ENCODE results near the gene SERPINB6. TPM values are rescaled to one million over a fixed set of nuclear protein-coding genes. Genes with fewer than 3 reads are reported as not detected.

The SERPINB6 gene
- polyA plus RNA-seq, 6 donors from 2014 or later: 30.2 to 90.6 (median 71.2) TPM

DNA sequence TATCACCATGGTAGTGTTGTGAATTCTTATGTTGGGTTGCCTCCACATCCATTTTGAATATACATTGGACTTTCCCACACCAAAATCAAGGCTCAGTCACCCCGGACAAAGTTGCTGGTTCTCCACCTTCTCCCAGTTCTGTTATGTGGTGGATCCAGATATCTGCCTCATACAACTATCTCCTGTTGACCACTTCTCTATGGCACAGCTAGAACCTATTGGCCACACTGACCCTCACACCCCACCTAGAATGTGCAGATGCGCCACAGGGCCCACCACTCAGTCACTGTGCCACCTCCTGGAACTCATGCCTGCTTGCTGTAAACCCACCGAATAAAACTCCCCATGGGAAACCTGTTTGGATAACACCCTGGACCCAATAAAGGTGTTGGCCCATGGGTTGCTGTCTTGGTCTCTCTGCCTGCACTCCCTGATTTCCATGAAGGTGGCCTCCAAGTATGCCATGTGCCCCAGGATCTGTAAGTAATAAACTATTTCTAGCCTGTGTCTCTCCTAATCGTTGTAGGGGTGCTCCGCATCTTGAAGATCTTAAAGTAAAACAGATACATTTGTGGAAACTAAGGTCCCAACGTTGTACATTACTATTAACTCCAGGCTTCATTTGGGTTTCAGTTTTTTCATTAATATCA lies 21.1 kb upstream of the SERPINB6 start:
- H3K27ac Mint-ChIP-seq: peak overlapping the region in 1 of 6 donors; percentile 92
- H3K36me3 Mint-ChIP-seq: no peaks in the 10 kb centered on the region
- H3K4me3 Mint-ChIP-seq: peak overlapping the region in 5 of 8 donors; percentile 0 to 25 (median 20)
- H3K27me3 Mint-ChIP-seq: no peaks in the 10 kb centered on the region
- H3K9me3 Mint-ChIP-seq: no peaks in the 10 kb centered on the region
- no peak for DNase-seq
- peaks cover 17 to 25% (median 22%) of the 10 kb centered on the region in 3 donors for H3K4me1 Mint-ChIP-seq
- no peak for ATAC-seq (ENCODE audit: low read depth in 2 of 2)

DNA sequence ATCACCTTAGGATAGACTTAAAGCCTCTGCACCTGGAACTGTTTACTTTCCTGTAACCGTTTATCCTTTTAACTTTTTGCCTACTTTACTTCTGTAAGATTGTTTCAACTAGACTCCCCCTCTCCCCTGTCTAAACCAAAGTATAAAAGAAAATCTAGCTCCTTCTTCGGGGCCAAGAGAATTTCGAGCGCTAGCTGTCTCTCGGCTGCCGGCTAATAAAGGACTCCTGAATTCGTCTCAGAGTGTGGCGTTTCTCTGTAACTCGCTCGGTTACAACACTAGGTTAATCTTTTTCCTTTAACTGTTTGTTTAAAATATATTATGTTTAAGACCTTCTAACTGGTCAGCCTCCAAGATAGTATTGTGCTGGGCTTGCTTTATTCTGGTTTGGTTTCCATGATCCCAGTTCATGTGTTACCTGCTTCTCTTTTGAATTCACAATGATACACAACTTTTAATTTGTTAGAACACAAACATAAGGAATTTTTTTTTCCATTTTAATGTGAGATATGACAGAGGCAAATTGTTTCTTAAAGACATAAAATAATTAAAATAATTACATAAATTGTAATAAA lies 19.7 kb upstream of the SERPINB6 start:
- Mint-ChIP-seq H3K4me1 (peaks cover 21 to 30% (median 23%) of the 10 kb centered on the region in 3 donors), H3K36me3 (no peaks in the 10 kb centered on the region), H3K9me3 (no peaks in the 10 kb centered on the region), H3K27ac (peak overlapping the region; percentile 94 to 100 (median 99)), H3K27me3 (no peaks in the 10 kb centered on the region), H3K4me3 (peak overlapping the region; percentile 82 to 99 (median 98))
- DNase-seq (no peak), ATAC-seq (ENCODE audit: low read depth in 2 of 2) (no peak)

DNA sequence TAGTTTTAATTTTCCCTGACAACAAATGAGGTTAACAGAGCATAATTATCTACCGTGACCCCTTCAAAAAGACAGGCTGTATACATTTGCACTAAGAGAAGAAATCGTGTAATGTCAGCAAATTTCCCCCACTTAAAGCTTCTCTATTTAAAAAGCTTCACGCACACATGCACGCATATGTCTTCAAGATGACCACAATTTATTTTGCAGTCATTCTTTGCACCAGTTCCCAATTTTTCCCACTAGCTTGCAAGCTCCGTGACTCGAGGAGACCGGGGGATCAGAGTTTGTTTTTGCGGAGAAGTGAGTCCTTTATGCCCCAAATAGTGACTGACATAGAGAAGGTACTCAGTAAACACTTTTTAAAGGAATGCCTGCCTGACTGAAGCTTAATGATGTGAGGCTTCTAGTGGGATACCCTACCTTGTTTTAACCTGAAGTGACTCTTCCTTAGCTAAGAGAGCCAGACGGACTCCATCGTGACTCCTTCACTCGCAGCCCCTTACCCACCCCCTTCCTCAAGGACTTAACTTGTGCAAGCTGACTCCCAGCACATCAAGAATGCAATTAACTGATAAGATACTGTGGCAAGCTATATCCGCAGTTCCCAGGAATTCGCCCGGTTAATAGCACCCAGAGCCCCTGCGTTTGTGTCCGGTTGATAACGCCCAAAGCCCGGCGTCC lies 19.0 kb upstream of the SERPINB6 start:
- no peaks in the 10 kb centered on the region for H3K36me3 Mint-ChIP-seq
- H3K4me3 Mint-ChIP-seq: peak overlapping the region; percentile 82 to 99 (median 98)
- H3K27me3 Mint-ChIP-seq: no peaks in the 10 kb centered on the region
- DNase-seq (no peak), ATAC-seq (ENCODE audit: low read depth in 2 of 2) (no peak)
- H3K9me3 Mint-ChIP-seq: no peaks in the 10 kb centered on the region
- H3K27ac Mint-ChIP-seq: peak overlapping the region; percentile 94 to 100 (median 99)
- peaks cover 21 to 30% (median 23%) of the 10 kb centered on the region in 3 donors for H3K4me1 Mint-ChIP-seq

DNA sequence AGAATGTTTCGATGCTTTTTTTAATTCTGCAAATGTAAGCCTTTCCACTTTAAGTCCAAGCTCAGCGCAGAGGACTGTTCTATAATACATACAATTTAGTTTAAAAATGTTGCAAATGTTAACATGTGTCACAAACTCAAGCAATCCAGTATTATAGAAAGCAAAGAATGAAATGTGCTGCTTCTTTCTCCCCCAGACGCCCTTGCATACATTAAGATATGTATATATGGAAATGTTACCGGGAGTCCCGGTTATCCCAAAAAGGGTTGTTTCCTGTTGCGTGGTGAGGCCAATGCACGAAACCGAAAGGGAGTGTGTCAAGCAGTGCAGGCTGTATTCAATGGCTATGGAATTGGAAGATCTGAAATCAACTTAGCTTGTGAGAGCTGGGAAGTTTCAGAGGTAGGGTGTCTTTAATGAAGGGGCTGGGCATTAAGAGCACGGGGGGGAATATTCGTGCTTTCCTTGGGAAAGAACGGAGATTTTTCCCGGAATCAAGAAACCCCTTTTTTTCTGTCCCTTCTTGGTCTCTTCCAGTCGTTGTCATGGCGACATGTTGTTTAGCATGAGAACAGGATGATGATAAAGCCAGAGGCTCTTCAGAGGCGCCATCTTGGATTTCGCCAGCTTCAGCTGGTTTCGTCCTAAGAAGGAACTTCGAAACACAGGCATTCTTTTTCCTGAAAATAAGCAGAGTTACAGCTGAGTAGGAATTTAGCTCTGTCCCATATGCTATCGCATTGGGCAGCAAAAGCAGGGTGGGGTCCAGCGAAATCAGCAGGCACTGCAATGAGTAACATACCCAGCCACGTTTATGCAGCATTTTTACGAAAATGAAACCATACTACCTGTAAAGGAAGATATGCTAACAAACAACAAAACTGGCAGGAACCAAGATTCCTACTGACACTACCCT lies 18.2 kb upstream of the SERPINB6 start:
- H3K27ac Mint-ChIP-seq: peak overlapping the region; percentile 94 to 100 (median 99)
- H3K36me3 Mint-ChIP-seq: no peaks in the 10 kb centered on the region
- H3K27me3 Mint-ChIP-seq: no peaks in the 10 kb centered on the region
- H3K4me3 Mint-ChIP-seq: peak overlapping the region; percentile 82 to 99 (median 98)
- H3K9me3 Mint-ChIP-seq: no peaks in the 10 kb centered on the region
- ATAC-seq (ENCODE audit: low read depth in 2 of 2): peak; percentile 70 to 76
- peaks cover 21 to 30% (median 23%) of the 10 kb centered on the region in 3 donors for H3K4me1 Mint-ChIP-seq
- DNase-seq: peak; percentile 88

DNA sequence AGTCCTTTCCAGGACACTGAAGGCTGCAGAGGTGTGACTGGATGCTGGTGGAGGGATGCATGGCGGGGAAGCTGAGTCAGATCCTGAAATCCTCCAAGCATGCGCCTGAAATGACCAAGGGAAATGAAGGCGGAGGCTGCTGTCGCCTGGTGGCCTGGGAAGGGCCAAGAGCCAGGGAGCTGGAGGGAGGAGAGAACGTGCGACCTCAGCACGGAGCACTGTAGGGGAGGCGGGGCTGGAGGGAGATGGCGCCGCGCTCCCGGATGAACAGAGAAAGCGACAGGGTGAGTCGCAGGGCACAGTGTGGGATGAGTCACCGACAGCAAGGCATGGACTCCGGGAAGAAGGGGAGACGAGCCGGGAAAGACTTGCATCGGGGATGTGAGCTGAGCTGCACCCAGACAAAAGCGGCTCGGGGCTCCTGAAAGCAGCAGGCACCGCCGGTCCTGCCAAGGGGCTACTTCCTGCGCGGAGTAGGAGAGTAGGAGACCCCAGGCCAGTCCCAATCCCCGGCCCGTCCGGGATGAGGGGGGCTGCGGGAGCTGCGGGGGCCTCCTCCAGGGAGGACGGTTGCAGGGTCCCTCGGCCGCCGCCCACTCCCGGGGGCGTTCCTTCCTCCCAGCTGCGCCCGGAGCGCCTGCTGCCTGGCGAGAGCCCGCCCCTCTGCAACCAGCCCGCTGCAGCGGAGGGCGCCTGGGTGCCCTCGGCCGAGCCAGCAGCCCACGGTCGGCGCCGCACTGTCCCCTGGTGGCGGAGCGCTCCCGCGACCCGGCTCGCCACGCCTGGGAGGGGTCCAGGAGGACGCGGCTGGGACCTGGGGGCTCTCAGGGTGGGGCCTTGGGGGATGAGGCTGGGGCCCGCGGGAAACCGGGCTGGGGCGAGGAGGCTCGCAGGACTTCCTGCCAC lies 17.3 kb upstream of the SERPINB6 start:
- H3K27ac Mint-ChIP-seq: peak overlapping the region; percentile 94 to 100 (median 99)
- DNase-seq (peak; percentile 84), ATAC-seq (ENCODE audit: low read depth in 2 of 2) (peak; percentile 74 to 83)
- no peaks in the 10 kb centered on the region for H3K9me3 Mint-ChIP-seq
- peaks cover 21 to 30% (median 23%) of the 10 kb centered on the region in 3 donors for H3K4me1 Mint-ChIP-seq
- H3K4me3 Mint-ChIP-seq: peak overlapping the region; percentile 82 to 99 (median 98)
- H3K27me3 Mint-ChIP-seq: peaks cover 0 to 3% (median 1%) of the 10 kb centered on the region in 3 donors
- no peaks in the 10 kb centered on the region for H3K36me3 Mint-ChIP-seq

DNA sequence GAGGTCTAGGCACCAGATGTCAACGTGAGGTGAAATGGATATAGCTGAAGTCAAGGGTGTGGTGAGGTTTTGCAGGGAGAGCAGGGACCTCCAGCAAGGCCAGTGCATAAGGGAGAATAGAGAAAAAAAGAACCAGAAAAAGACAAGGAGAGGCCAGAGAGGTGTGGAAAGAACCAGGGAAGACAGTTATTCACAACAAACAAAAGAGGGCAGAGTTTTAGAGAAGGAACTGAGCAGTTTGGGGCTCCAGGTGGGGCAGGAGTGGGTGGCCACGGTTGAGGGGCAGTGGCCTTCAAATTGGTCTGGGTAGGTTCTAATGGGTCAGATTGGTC lies 16.7 kb upstream of the SERPINB6 start:
- Mint-ChIP-seq H3K9me3 (no peaks in the 10 kb centered on the region), H3K27me3 (peaks cover 0 to 9% (median 8%) of the 10 kb centered on the region in 3 donors), H3K4me1 (peaks cover 21 to 30% (median 23%) of the 10 kb centered on the region in 3 donors), H3K27ac (peak overlapping the region; percentile 80 to 96 (median 94)), H3K4me3 (peak overlapping the region; percentile 82 to 96 (median 94)), H3K36me3 (no peaks in the 10 kb centered on the region)
- DNase-seq (no peak), ATAC-seq (ENCODE audit: low read depth in 2 of 2) (no peak)

DNA sequence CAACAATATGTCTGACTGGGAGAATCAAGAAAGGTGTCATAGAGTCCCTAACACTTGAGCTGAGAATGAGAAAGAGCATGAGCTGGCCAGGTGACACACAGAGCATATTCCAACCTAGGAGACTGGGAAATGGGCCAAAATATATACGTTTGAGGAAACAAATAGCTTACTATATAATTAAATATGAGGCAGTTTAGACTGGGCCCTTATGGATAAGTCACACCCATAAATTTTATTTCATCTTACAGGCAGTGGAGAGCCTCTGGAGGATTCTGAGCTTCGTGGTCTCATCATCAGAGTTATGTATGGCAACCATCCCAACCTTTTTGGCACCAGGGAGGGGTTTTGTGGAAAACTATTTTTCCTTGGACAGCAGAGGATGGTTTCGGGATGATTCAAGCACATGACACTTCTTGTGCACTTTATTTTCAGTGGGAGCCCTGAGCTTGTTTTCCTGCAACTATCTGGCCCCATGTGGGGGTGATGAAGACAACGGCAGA lies 15.4 kb upstream of the SERPINB6 start:
- peaks cover 21 to 30% (median 23%) of the 10 kb centered on the region in 3 donors for H3K4me1 Mint-ChIP-seq
- H3K4me3 Mint-ChIP-seq: peak overlapping the region in 4 of 8 donors; percentile 36 to 95 (median 88)
- DNase-seq (no peak), ATAC-seq (ENCODE audit: low read depth in 2 of 2) (no peak)
- H3K27ac Mint-ChIP-seq: peak overlapping the region in 2 of 6 donors; percentile 16 to 94
- no peaks in the 10 kb centered on the region for H3K9me3 Mint-ChIP-seq
- peaks cover 0 to 22% (median 20%) of the 10 kb centered on the region in 3 donors for H3K27me3 Mint-ChIP-seq
- no peaks in the 10 kb centered on the region for H3K36me3 Mint-ChIP-seq

DNA sequence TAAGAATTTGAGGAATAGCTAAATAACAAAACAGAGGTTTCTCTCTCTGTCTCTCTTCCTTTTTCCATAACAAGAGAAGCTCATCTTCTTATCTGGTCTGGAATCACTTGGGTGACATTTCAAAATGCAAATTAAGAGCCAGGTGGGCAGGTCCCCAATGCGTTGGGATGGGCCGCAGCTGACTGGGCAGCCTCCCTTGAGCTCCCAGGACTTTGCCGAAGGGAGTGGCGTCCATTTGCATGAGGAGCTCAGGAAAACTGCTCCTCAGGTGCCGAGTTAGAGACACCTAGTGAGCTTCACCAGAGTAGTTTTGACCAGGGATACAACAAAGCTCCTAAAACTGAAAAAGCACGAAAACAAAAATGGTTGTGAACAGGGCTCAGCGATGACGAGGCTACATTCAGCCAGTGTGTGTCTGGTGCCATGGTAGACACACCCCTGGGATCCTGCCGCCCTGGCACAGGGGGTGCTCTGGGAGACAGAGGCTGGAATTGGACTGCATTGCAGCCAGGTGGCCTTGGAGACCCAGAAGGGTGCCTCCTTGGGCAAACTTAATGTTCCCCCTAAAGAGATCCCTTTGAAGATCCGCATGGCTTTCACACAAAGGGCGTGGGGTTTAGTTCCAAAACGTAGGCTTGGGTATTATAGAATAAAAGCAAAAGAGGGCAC lies 13.5 kb upstream of the SERPINB6 start:
- peak overlapping the region in 1 of 8 donors; percentile 60 for H3K4me3 Mint-ChIP-seq
- no peak for ATAC-seq (ENCODE audit: low read depth in 2 of 2)
- no peaks in the 10 kb centered on the region for H3K36me3 Mint-ChIP-seq
- peaks cover 6 to 38% (median 35%) of the 10 kb centered on the region in 3 donors for H3K27me3 Mint-ChIP-seq
- no peak for DNase-seq
- no peak overlapping the region for H3K27ac Mint-ChIP-seq
- no peaks in the 10 kb centered on the region for H3K9me3 Mint-ChIP-seq
- H3K4me1 Mint-ChIP-seq: peaks cover 13 to 17% (median 14%) of the 10 kb centered on the region in 3 donors

DNA sequence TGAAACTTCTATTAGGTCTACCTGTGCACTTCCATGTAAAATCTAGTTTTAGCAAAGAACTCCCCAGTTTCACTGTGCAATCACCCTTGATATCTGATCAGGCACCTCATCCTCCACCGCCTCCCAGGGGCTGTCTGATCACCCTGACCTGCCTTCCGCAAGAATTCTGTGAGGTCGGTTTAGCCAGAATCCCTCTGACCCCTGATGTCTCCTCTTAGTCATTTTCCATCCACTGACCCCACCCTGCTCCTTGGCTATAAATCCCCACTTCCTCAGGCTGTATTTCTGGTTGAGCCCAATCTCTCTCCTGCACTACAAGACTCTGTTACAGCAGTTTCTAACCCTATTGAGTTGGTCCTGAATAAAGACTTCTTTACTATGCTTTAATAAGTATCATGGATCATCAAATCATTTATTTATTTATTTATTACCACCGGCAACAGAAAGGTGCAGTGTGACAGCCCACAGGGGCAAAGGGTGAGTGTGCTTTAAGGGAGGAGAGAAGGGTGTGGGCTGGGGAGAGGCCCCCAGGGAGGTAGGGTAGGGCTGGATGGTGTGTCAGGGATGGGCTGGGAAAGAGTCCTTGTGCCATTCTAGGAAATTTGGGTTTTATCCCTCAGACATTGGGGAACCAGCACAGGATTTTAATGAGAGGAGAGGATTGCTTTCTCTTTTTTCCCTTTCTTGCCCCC lies 11.2 kb upstream of the SERPINB6 start:
- no peaks in the 10 kb centered on the region for H3K36me3 Mint-ChIP-seq
- H3K27ac Mint-ChIP-seq: peak overlapping the region in 1 of 6 donors; percentile 81
- H3K4me1 Mint-ChIP-seq: peaks cover 3 to 6% (median 3%) of the 10 kb centered on the region in 3 donors
- peaks cover 9 to 49% (median 35%) of the 10 kb centered on the region in 3 donors for H3K27me3 Mint-ChIP-seq
- no peak for ATAC-seq (ENCODE audit: low read depth in 2 of 2)
- H3K4me3 Mint-ChIP-seq: no peak overlapping the region
- DNase-seq: no peak
- H3K9me3 Mint-ChIP-seq: no peaks in the 10 kb centered on the region

DNA sequence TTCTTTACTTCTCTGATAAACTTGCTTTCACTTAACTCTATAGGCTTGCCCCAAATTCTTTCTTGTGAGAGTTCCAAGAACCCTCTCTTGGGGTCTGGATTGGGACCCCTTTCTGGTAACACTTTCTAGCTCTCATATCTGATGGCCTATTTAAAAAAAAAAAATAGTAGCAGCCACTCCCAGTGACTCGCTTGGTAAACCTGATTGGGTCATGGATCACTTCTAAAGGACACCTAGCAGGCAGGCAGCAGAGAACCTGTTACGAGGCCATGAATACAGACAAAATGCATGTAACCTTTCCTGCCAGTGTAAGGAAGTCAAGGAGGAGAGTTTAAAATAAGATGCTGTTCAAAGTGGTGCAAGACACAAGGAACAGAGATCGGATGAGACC lies 9.1 kb upstream of the SERPINB6 start:
- Mint-ChIP-seq H3K4me1 (no peaks in the 10 kb centered on the region), H3K27ac (no peak overlapping the region), H3K36me3 (no peaks in the 10 kb centered on the region), H3K9me3 (no peaks in the 10 kb centered on the region), H3K4me3 (no peak overlapping the region), H3K27me3 (peaks cover 9 to 61% (median 42%) of the 10 kb centered on the region in 3 donors)
- DNase-seq (no peak), ATAC-seq (ENCODE audit: low read depth in 2 of 2) (no peak)

DNA sequence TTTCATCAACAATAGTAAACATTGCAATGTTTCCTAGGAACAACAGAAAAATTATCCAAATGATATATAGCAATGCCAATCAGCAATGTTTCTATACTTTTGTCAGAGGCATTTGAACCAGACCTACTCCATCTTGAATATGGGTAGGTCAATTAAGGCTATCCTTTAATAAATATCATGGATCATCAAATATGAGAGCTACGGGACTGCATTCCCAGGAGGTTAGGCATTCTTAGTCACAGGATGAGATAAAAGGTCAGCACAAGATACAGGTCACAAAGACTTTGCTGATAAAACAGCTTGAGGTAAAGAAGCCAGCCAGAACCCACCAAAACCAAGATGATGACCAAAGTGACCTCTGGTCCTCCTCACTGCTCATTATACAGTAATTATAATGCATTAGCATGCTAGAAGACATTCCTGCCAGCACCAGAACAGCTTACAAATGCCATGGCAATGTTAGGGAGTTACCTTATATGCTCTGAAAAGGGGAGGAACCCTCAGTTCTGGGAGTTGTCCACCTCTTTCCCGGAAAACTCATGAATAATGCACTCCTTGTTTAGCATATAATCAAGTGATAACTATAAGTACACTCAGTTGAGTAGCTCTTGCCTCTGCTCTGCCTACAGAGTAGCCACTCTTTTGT lies 8.6 kb upstream of the SERPINB6 start:
- no peaks in the 10 kb centered on the region for H3K36me3 Mint-ChIP-seq
- no peaks in the 10 kb centered on the region for H3K4me1 Mint-ChIP-seq
- H3K9me3 Mint-ChIP-seq: no peaks in the 10 kb centered on the region
- no peak overlapping the region for H3K4me3 Mint-ChIP-seq
- DNase-seq (no peak), ATAC-seq (ENCODE audit: low read depth in 2 of 2) (no peak)
- peaks cover 9 to 61% (median 42%) of the 10 kb centered on the region in 3 donors for H3K27me3 Mint-ChIP-seq
- H3K27ac Mint-ChIP-seq: no peak overlapping the region

Data from naive B cell (primary cell).